MV-4-11 (cell line): ENCODE data around the gene CASTOR2.
"Not testable (repeated sequence)": the region's sequence is repeated elsewhere in the genome, so short reads cannot be mapped to it uniquely, and the experiment has no call there.

Source experiments
- DNase-seq: peaks from one replicate; lab custom pipeline; 2025; lab: John Stamatoyannopoulos, UW

CASTOR2 gene

GRCh38 chr7:74964511-74965119, at the start of gene CASTOR2:
TSS of gene CASTOR2 (plus strand) at chr7:74964705. CDS start at chr7:74964986, 281 bp downstream.
- DNase-seq, result peak; percentile 35

GRCh38 chr7:74922321-74922890, 42.1 kb upstream of the CASTOR2 start:
- DNase-seq, result not testable (repeated sequence)

- DNase-seq, result not testable (repeated sequence)
Measured at GRCh38 chr7:74923644-74924043, 40.9 kb upstream of the CASTOR2 start.

- not testable (repeated sequence) for DNase-seq
Measured at GRCh38 chr7:74926968-74927367, 37.5 kb upstream of the CASTOR2 start.

GRCh38 chr7:74931563-74932328, 32.8 kb upstream of the CASTOR2 start:
- not testable (repeated sequence) for DNase-seq

GRCh38 chr7:74939429-74939828, 25.1 kb upstream of the CASTOR2 start:
- not testable (repeated sequence) for DNase-seq

- not testable (repeated sequence) for DNase-seq
Measured at GRCh38 chr7:74941302-74942069, 23.0 kb upstream of the CASTOR2 start.

- DNase-seq, result not testable (repeated sequence)
Measured at GRCh38 chr7:74943923-74944322, 20.6 kb upstream of the CASTOR2 start.

- DNase-seq, result not testable (repeated sequence)
Measured at GRCh38 chr7:74947741-74948140, 16.8 kb upstream of the CASTOR2 start.

- not testable (repeated sequence) for DNase-seq
Measured at GRCh38 chr7:74953774-74954173, 10.7 kb upstream of the CASTOR2 start.

- DNase-seq, result not testable (repeated sequence)
Measured at GRCh38 chr7:74958328-74958727, 6.2 kb upstream of the CASTOR2 start.

GRCh38 chr7:74963704-74964510, 598 bp upstream of the CASTOR2 start:
- not testable (repeated sequence) for DNase-seq

- not testable (repeated sequence) for DNase-seq
Measured at GRCh38 chr7:74966208-74966854, 1.8 kb downstream of the CASTOR2 start.

GRCh38 chr7:74966909-74967308, 2.4 kb downstream of the CASTOR2 start:
- not testable (repeated sequence) for DNase-seq

GRCh38 chr7:74971431-74971830, 6.9 kb downstream of the CASTOR2 start:
- not testable (repeated sequence) for DNase-seq

GRCh38 chr7:74972377-74972776, 7.9 kb downstream of the CASTOR2 start:
- DNase-seq, result not testable (repeated sequence)

- DNase-seq, result not testable (repeated sequence)
Measured at GRCh38 chr7:74975959-74976358, 11.5 kb downstream of the CASTOR2 start.

GRCh38 chr7:74977523-74977922, 13.0 kb downstream of the CASTOR2 start:
- not testable (repeated sequence) for DNase-seq

GRCh38 chr7:74988436-74988835, 23.9 kb downstream of the CASTOR2 start:
- DNase-seq, result not testable (repeated sequence)

- DNase-seq, result no peak
Measured at GRCh38 chr7:74993121-74993520, 28.6 kb downstream of the CASTOR2 start.
